Caco-2 (cell line): ENCODE data around the gene SKIC8. TPM values are rescaled to one million over a fixed set of nuclear protein-coding genes. Genes with fewer than 3 reads are reported as not detected.
A peak's percentile ranks its signal among the peaks of the same experiment; 100 is the strongest.

Experiments used
- BruUV-seq: library from RNA; stranded (reverse); fragments of 400-500 nt; replicated peaks from 2 replicates; lab custom pipeline; 2021; lab: Mats Ljungman, UMichigan
- CTCF ChIA-PET: fragments of 300-600 bp; sonication (Branson Sonifier 250); formaldehyde crosslinking; loops from one replicate; lab custom pipeline; 2022; ENCODE audit warnings: antibody characterized with exemption; lab: Charles Lee
- POLR2A ChIA-PET: fragments of 300-600 bp; sonication (Branson Sonifier 250); formaldehyde crosslinking; loops from one replicate; lab custom pipeline; 2022; ENCODE audit warnings: antibody characterized with exemption; lab: Charles Lee
- DNase-seq, 2 experiments: peaks; one replicate each; pipeline versions ENCODE4 v3.0.0 to v3.0.0-alpha.2; 2020 to 2022
- H3K27me3 ChIP-seq: replicated peaks from 2 replicates; pipeline ENCODE4 v1.6.0; 2011; ENCODE audit warnings: low read length; ENCODE audit not compliant: control insufficient read depth, insufficient read depth
- H3K36me3 ChIP-seq: 2 replicates; pipeline ENCODE4 v1.5.1; 2011; ENCODE audit warnings: low read length; ENCODE audit not compliant: control insufficient read depth, insufficient read depth
- H3K4me1 ChIP-seq: fragments of 250-450 bp; sonication (Bioruptor Pico); 2 replicates; pipeline ENCODE4 v1.5.1; 2020; ENCODE audit warnings: mild to moderate bottlenecking
- H3K4me3 ChIP-seq: 2 replicates; pipeline ENCODE4 v1.5.1; 2011; ENCODE audit warnings: low read depth, mild to moderate bottlenecking, control low read depth, low read length
- H3K9me3 ChIP-seq: fragments of 250-450 bp; sonication (Bioruptor Pico); 2 replicates; pipeline ENCODE4 v1.5.1; 2020; ENCODE audit warnings: mild to moderate bottlenecking, moderate library complexity
- H3K27ac Mint-ChIP-seq: one replicate; pipeline ENCODE4 v1.8.0; 2022; ENCODE audit warnings: mixed read lengths; ENCODE audit not compliant: unreplicated experiment
- H3K27me3 Mint-ChIP-seq: one replicate; pipeline ENCODE4 v1.8.0; 2022; ENCODE audit warnings: mixed read lengths; ENCODE audit not compliant: insufficient read depth, unreplicated experiment
- H3K36me3 Mint-ChIP-seq: one replicate; pipeline ENCODE4 v1.8.0; 2022; ENCODE audit warnings: mild to moderate bottlenecking, mixed read lengths; ENCODE audit not compliant: insufficient read depth, unreplicated experiment
- H3K4me1 Mint-ChIP-seq: one replicate; pipeline ENCODE4 v1.8.0; 2022; ENCODE audit warnings: low read depth, mixed read lengths; ENCODE audit not compliant: unreplicated experiment
- H3K4me3 Mint-ChIP-seq: one replicate; pipeline ENCODE4 v1.8.0; 2022; ENCODE audit warnings: mild to moderate bottlenecking, moderate library complexity, mixed read lengths; ENCODE audit not compliant: unreplicated experiment
- H3K9me3 Mint-ChIP-seq: one replicate; pipeline ENCODE4 v1.8.0; 2022; ENCODE audit warnings: mixed read lengths; ENCODE audit not compliant: unreplicated experiment
- intact Hi-C: fragments of 100-400 bp; cut with micrococcal nuclease; formaldehyde crosslinking; loops from one replicate; pipeline ENCODE4 v1.10.0; 2022; ENCODE audit not compliant: unreplicated experiment
- total RNA-seq: library from RNA; stranded (reverse); gene quantifications from 2 replicates; pipeline ENCODE4 v1.2.3, GENCODE V29; 2022
- TF ChIP-seq, protein P1 (sequence below), 2 experiments: fragments of 200-600 bp in 1 of 2; IDR thresholded peaks; 1 replicate in 1 of 2; 2 replicates in 1 of 2; pipeline versions ENCODE4 v1.5.1 to v1.8.0; 2011 to 2022; ENCODE audit warnings: antibody characterized with exemption in 1 of 2, control low read depth in 1 of 2, inconsistent platforms in 1 of 2, low read depth in 1 of 2, low read length in 1 of 2, mild to moderate bottlenecking in 1 of 2, moderate library complexity in 1 of 2; ENCODE audit not compliant: insufficient read depth in 1 of 2, severe bottlenecking in 1 of 2, unreplicated experiment in 1 of 2

Gene SKIC8
- total RNA-seq, 1 experiment from 2014 or later: 45.7 TPM

DNA sequence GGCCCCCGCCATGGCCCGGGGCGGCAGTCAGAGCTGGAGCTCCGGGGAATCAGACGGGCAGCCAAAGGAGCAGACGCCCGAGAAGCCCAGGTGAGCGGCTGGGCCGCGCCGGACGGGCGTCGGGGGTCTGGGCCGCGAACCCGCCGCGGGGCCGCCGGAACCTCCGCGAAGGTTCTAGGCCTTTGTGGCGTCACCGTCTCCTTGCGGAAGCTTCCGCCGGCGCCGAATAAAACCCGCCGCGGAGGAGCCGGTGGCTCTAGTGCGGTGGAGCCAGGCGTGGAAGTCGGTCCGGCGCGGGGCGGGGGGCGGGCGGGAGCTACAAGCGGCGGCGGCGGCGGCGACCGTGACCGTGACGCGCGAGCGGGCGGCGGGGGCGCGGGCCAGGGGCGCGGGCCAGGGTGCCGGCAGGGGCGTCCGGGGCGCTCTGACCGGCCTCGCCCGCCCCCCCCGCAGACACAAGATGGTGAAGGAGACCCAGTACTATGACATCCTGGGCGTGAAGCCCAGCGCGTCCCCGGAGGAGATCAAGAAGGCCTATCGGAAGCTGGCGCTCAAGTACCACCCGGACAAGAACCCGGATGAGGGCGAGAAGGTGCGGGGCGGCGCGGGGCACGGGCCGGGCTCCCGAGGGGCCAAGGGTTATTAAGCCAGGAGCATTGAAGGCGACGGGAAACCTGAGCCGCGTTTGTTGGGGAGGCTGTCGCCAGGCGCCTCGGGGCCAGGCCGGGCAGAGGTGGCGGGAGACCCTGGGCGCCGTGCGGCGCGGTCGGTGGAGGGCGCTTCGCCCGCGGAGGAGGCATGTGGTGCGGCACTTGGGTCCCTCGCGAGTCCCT lies 34.9 kb downstream of the SKIC8 start, which contains the start of gene DNAJA4:
DNAJA4 (plus strand) TSS at position 259 of the 833 bp plus-strand sequence; CDS start at position 461, 202 bp downstream.
- TF ChIP-seq, protein P1, sequence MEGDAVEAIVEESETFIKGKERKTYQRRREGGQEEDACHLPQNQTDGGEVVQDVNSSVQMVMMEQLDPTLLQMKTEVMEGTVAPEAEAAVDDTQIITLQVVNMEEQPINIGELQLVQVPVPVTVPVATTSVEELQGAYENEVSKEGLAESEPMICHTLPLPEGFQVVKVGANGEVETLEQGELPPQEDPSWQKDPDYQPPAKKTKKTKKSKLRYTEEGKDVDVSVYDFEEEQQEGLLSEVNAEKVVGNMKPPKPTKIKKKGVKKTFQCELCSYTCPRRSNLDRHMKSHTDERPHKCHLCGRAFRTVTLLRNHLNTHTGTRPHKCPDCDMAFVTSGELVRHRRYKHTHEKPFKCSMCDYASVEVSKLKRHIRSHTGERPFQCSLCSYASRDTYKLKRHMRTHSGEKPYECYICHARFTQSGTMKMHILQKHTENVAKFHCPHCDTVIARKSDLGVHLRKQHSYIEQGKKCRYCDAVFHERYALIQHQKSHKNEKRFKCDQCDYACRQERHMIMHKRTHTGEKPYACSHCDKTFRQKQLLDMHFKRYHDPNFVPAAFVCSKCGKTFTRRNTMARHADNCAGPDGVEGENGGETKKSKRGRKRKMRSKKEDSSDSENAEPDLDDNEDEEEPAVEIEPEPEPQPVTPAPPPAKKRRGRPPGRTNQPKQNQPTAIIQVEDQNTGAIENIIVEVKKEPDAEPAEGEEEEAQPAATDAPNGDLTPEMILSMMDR (IDR thresholded peaks at IDR 0.05; ENCODE audit: insufficient read depth in 1 of 2, low read depth in 1 of 2, low read length in 1 of 2, severe bottlenecking in 1 of 2, unreplicated experiment in 1 of 2): no peak
- no TSS peak for BruUV-seq
- Mint-ChIP-seq H3K27ac (no peak within 1 kb of the TSS), H3K4me3 (peak within 1 kb of the TSS; percentile 69), H3K9me3 (no peaks in the 10 kb centered on the region), H3K36me3 (no peaks in the 10 kb centered on the region), H3K4me1 (peaks cover 5% of the 10 kb centered on the region), H3K27me3 (no peaks in the 10 kb centered on the region)
- Histone ChIP-seq H3K4me1 (no peaks in the 10 kb centered on the region), H3K9me3 (no peaks in the 10 kb centered on the region), H3K36me3 (no peaks in the 10 kb centered on the region), H3K4me3 (peak within 1 kb of the TSS; percentile 39), H3K27me3 (no peaks in the 10 kb centered on the region; the same call in 1 of the 2 replicates)
- intact Hi-C loops: no loop called here
- POLR2A ChIA-PET: no interaction called here
- CTCF ChIA-PET: no interaction called here
- DNase-seq: peak in 1 of 2 experiments; percentile 25

DNA sequence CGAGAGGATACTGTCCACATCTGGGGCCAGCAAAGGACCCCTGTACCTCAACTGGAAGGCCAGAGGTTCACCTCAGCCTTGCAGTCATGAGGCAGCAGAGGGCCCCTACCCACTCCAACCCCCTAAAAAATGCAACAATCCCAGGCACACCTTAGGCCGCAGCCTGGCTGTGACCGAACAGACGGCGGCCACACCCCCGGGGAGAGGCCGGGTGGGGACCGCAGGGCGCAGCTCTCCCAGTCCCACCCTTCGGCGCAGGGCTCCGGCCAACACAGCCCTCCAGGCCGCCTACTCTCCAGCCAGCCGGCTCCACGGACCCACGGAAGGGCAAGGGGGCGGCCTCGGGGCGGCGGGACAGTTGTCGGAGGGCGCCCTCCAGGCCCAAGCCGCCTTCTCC lies 35.5 kb downstream of the SKIC8 start:
- ChIA-PET POLR2A (no interaction called here), CTCF (no interaction called here)
- H3K9me3 Mint-ChIP-seq: no peaks in the 10 kb centered on the region
- H3K27ac Mint-ChIP-seq: no peak overlapping the region
- no TSS peak for BruUV-seq
- no peaks in the 10 kb centered on the region for H3K36me3 Mint-ChIP-seq
- no peaks in the 10 kb centered on the region for H3K27me3 Mint-ChIP-seq
- no peaks in the 10 kb centered on the region for H3K36me3 ChIP-seq
- no peaks in the 10 kb centered on the region; the same call in 1 of the 2 replicates for H3K27me3 ChIP-seq
- no peak overlapping the region for H3K4me3 ChIP-seq
- intact Hi-C loops: no loop called here
- H3K4me3 Mint-ChIP-seq: peak overlapping the region; percentile 45
- H3K9me3 ChIP-seq: no peaks in the 10 kb centered on the region
- H3K4me1 Mint-ChIP-seq: peaks cover 5% of the 10 kb centered on the region
- DNase-seq: no peak
- no peaks in the 10 kb centered on the region for H3K4me1 ChIP-seq
- TF ChIP-seq, protein P1 (IDR thresholded peaks at IDR 0.05; ENCODE audit: insufficient read depth in 1 of 2, low read depth in 1 of 2, low read length in 1 of 2, severe bottlenecking in 1 of 2, unreplicated experiment in 1 of 2): no peak

- no TSS peak for BruUV-seq
Observed at GRCh38 chr15:78263351-78263781, 36.0 kb downstream of the SKIC8 start.

More at GRCh38 chr15:78263351-78263781, 36.0 kb downstream of the SKIC8 start:
- ChIA-PET POLR2A (no interaction called here), CTCF (no interaction called here)
- Mint-ChIP-seq H3K27ac (no peak overlapping the region), H3K4me3 (peak overlapping the region; percentile 45), H3K9me3 (no peaks in the 10 kb centered on the region), H3K36me3 (no peaks in the 10 kb centered on the region), H3K4me1 (peaks cover 5% of the 10 kb centered on the region), H3K27me3 (no peaks in the 10 kb centered on the region)
- intact Hi-C loops: no loop called here
- Histone ChIP-seq H3K4me1 (no peaks in the 10 kb centered on the region), H3K27me3 (no peaks in the 10 kb centered on the region; the same call in 1 of the 2 replicates), H3K4me3 (no peak overlapping the region), H3K36me3 (no peaks in the 10 kb centered on the region), H3K9me3 (no peaks in the 10 kb centered on the region)
- DNase-seq: no peak
- TF ChIP-seq, protein P1 (IDR thresholded peaks at IDR 0.05; ENCODE audit: insufficient read depth in 1 of 2, low read depth in 1 of 2, low read length in 1 of 2, severe bottlenecking in 1 of 2, unreplicated experiment in 1 of 2): no peak
